HL-60 (cell line): Measurements from ENCODE around the gene TBC1D22A.
"Not testable (repeated sequence)": the region's sequence is repeated elsewhere in the genome, so short reads cannot be mapped to it uniquely, and the experiment has no call there.

ENCODE experiments used
- DNase-seq, 2 experiments: peaks; one replicate each; pipeline ENCODE4 v3.0.0-alpha.2; 2010 to 2020; ENCODE audit warnings: low read depth in 1 of 2, low spot score in 1 of 2
- H3K27ac ChIP-seq: fragments of 250-450 bp; sonication (Bioruptor Pico); replicated peaks from 2 replicates; pipeline ENCODE4 v1.5.1; 2020; ENCODE audit warnings: mild to moderate bottlenecking, moderate library complexity
- H3K27me3 ChIP-seq: fragments of 250-450 bp; sonication (Bioruptor Pico); 2 replicates; pipeline ENCODE4 v1.5.1; 2021; ENCODE audit warnings: mild to moderate bottlenecking, moderate library complexity; ENCODE audit not compliant: insufficient read depth, poor library complexity, severe bottlenecking
- H3K4me3 ChIP-seq: replicated peaks from 2 replicates; pipeline ENCODE4 v1.5.1; 2011; ENCODE audit warnings: mild to moderate bottlenecking, control low read depth, low read length; ENCODE audit not compliant: insufficient read depth
- CTCF ChIP-seq: IDR thresholded peaks from one replicate; pipeline ENCODE4 v1.5.1; 2011; ENCODE audit warnings: low read length, control low read depth, inconsistent platforms; ENCODE audit not compliant: insufficient read depth
- GABPA ChIP-seq: IDR thresholded peaks from 2 replicates; pipeline ENCODE4 v1.6.1; 2012; ENCODE audit warnings: low read depth
- POLR2AphosphoS5 ChIP-seq: IDR thresholded peaks from 2 replicates; pipeline ENCODE4 v1.6.1; 2012; ENCODE audit warnings: low read depth
- REST ChIP-seq: IDR thresholded peaks from 2 replicates; pipeline ENCODE4 v1.6.1; 2012; ENCODE audit warnings: low read depth; ENCODE audit not compliant: insufficient replicate concordance
- SPI1 ChIP-seq: IDR thresholded peaks from 2 replicates; pipeline ENCODE4 v1.6.1; 2012; ENCODE audit warnings: low read depth, mild to moderate bottlenecking, borderline replicate concordance

TBC1D22A gene

GRCh38 chr22:47048123-47049077 lies 285.9 kb downstream of the TBC1D22A start:
- no peak overlapping the region for H3K4me3 ChIP-seq
- DNase-seq, result no peak
- TF ChIP-seq POLR2AphosphoS5, result no peak
- TF ChIP-seq REST, result no peak
- no peak for TF ChIP-seq GABPA
- TF ChIP-seq SPI1, result no peak
- H3K27me3 ChIP-seq, result no peaks in the 10 kb centered on the region
- H3K27ac ChIP-seq, result no peak overlapping the region

GRCh38 chr22:47049078-47049624 lies 286.7 kb downstream of the TBC1D22A start:
- Histone ChIP-seq H3K4me3 (no peak overlapping the region), H3K27me3 (no peaks in the 10 kb centered on the region), H3K27ac (no peak overlapping the region)
- DNase-seq, result no peak
- no peak for TF ChIP-seq CTCF
- peak; percentile 76 for TF ChIP-seq SPI1
- no peak for TF ChIP-seq REST

- H3K27me3 ChIP-seq, H3K4me3 ChIP-seq, H3K27ac ChIP-seq, DNase-seq: not testable (repeated sequence)
Observed at GRCh38 chr22:47049736-47050400, 287.4 kb downstream of the TBC1D22A start.

- no peak for TF ChIP-seq POLR2AphosphoS5
- no peak for TF ChIP-seq REST
- no peak for TF ChIP-seq SPI1
- TF ChIP-seq CTCF, result no peak
- no peak for TF ChIP-seq GABPA
- DNase-seq, result no peak
- H3K27ac ChIP-seq, result no peak overlapping the region
- H3K27me3 ChIP-seq, result no peaks in the 10 kb centered on the region
- no peak overlapping the region for H3K4me3 ChIP-seq
Observed at GRCh38 chr22:47050401-47051051, 288.1 kb downstream of the TBC1D22A start.
